CD14-positive monocyte (primary cell): Measurements from ENCODE around the gene RCN1. TPM values are rescaled to one million over a fixed set of nuclear protein-coding genes. Genes with fewer than 3 reads are reported as not detected.

ENCODE experiments used
- DNase-seq, 3 donors: peaks; one replicate each; pipeline ENCODE4 v3.0.0-alpha.2; 2011 to 2022
- H2AFZ ChIP-seq: 2 replicates; pipeline ENCODE4 v1.6.0; 2012; ENCODE audit warnings: mild to moderate bottlenecking, low read depth, low read length, inconsistent platforms; ENCODE audit not compliant: insufficient read depth, poor library complexity, severe bottlenecking
- H3K27ac ChIP-seq, 2 donors: 1 replicate in 1 of 2; 2 replicates in 1 of 2; pipeline ENCODE4 v1.5.1; 2012 to 2013; ENCODE audit warnings: low read length in 2 of 2, control low read depth in 1 of 2, inconsistent platforms in 1 of 2, low read depth in 1 of 2, mild to moderate bottlenecking in 1 of 2
- H3K27me3 ChIP-seq, 2 donors: one replicate each; pipeline versions ENCODE4 v1.6.0 to v1.6.1; 2011 to 2013; ENCODE audit warnings: low read length in 2 of 2; ENCODE audit not compliant: control insufficient read depth in 2 of 2, insufficient read depth in 2 of 2
- H3K36me3 ChIP-seq, 2 donors: replicated peaks in 1 of 2; 1 replicate in 1 of 2; 2 replicates in 1 of 2; pipeline versions ENCODE4 v1.5.1 to v1.6.1; 2012 to 2013; ENCODE audit warnings: low read length in 2 of 2, control low read depth in 1 of 2, inconsistent platforms in 1 of 2, mild to moderate bottlenecking in 1 of 2; ENCODE audit not compliant: insufficient read depth in 2 of 2, control insufficient read depth in 1 of 2
- H3K4me1 ChIP-seq, 2 donors: 1 replicate in 1 of 2; 2 replicates in 1 of 2; pipeline versions ENCODE4 v1.5.1 to v1.6.1; 2012 to 2013; ENCODE audit warnings: low read length in 2 of 2, control low read depth in 1 of 2, inconsistent platforms in 1 of 2, mild to moderate bottlenecking in 1 of 2, moderate library complexity in 1 of 2; ENCODE audit not compliant: insufficient read depth in 2 of 2, control insufficient read depth in 1 of 2
- H3K4me2 ChIP-seq: replicated peaks from 2 replicates; pipeline ENCODE3; 2012; ENCODE audit warnings: low read length, moderate library complexity, mild to moderate bottlenecking; ENCODE audit not compliant: poor library complexity, severe bottlenecking; ENCODE audit errors: extremely low read depth
- H3K4me3 ChIP-seq, 3 experiments: fragments of 200-600 bp in 1 of 3; sonication (generic) in 1 of 3; replicated peaks in 1 of 3; 1 replicate in 2 of 3; 2 replicates in 1 of 3; pipeline ENCODE4 v1.5.1; 2011 to 2013; ENCODE audit warnings: low read length in 3 of 3, mild to moderate bottlenecking in 3 of 3, control low read depth in 2 of 3, low read depth in 2 of 3, inconsistent platforms in 1 of 3, moderate library complexity in 1 of 3
- H3K79me2 ChIP-seq: 2 replicates; pipeline ENCODE4 v1.6.0; 2012; ENCODE audit warnings: mild to moderate bottlenecking, control low read depth, inconsistent platforms, low read length, moderate library complexity; ENCODE audit not compliant: insufficient read depth
- H3K9ac ChIP-seq: 2 replicates; pipeline ENCODE4 v1.6.0; 2017; ENCODE audit warnings: low read length, mild to moderate bottlenecking; ENCODE audit not compliant: insufficient read depth, poor library complexity, severe bottlenecking
- H3K9me3 ChIP-seq, 2 donors: replicated peaks in 1 of 2; 1 replicate in 1 of 2; 2 replicates in 1 of 2; pipeline versions ENCODE4 v1.5.1 to v1.6.1; 2012 to 2013; ENCODE audit warnings: low read length in 2 of 2, control low read depth in 1 of 2; ENCODE audit not compliant: control insufficient read depth in 1 of 2, insufficient read depth in 1 of 2
- H4K20me1 ChIP-seq: 2 replicates; pipeline ENCODE4 v1.6.0; 2012; ENCODE audit warnings: mild to moderate bottlenecking, low read length, control low read depth, moderate library complexity; ENCODE audit not compliant: insufficient read depth
- H3K27ac Mint-ChIP-seq, 7 donors: one replicate each; pipeline ENCODE4 v1.8.0; 2020; ENCODE audit warnings: mild to moderate bottlenecking in 7 of 7, mixed read lengths in 7 of 7, moderate library complexity in 6 of 7, inconsistent platforms in 2 of 7
- H3K27me3 Mint-ChIP-seq, 3 donors: one replicate each; pipeline ENCODE4 v1.8.0; 2021 to 2022; ENCODE audit warnings: low read depth in 3 of 3, mild to moderate bottlenecking in 3 of 3, mixed read lengths in 3 of 3, moderate library complexity in 3 of 3, inconsistent platforms in 1 of 3
- H3K36me3 Mint-ChIP-seq, 2 donors: one replicate each; pipeline ENCODE4 v1.8.0; 2020; ENCODE audit warnings: mixed read lengths in 2 of 2, inconsistent platforms in 1 of 2, mild to moderate bottlenecking in 1 of 2
- H3K4me1 Mint-ChIP-seq: one replicate; pipeline ENCODE4 v1.8.0; 2020; ENCODE audit warnings: mild to moderate bottlenecking, mixed read lengths
- H3K4me3 Mint-ChIP-seq, 2 donors: one replicate each; pipeline ENCODE4 v1.8.0; 2020; ENCODE audit warnings: mild to moderate bottlenecking in 2 of 2, mixed read lengths in 2 of 2, moderate library complexity in 1 of 2
- H3K9me3 Mint-ChIP-seq, 7 donors: one replicate each; pipeline ENCODE4 v1.8.0; 2020 to 2022; ENCODE audit warnings: mixed read lengths in 7 of 7, mild to moderate bottlenecking in 6 of 7, moderate library complexity in 6 of 7, inconsistent platforms in 2 of 7
- WGBS: methylation state at CpG from one replicate; pipeline ENCODE4 v1.1.5; 2013; ENCODE audit warnings: missing lambda C conversion rate; ENCODE audit not compliant: insufficient coverage; 5-methylcytosine and 5-hydroxymethylcytosine counted together
- intact Hi-C, 2 donors: fragments of 100-400 bp; cut with micrococcal nuclease; formaldehyde crosslinking; loops; one replicate each; pipeline versions ENCODE4 v1.15.0 to v1.15.1; 2023
- polyA plus RNA-seq, 3 donors: library from polyadenylated mRNA; depleted of rRNA in 1 of 3; unstranded in 2 of 3; stranded (reverse) in 1 of 3; fragments of 300-500 nt in 2 of 3; fragments of >200 nt in 1 of 3; fragmentation: Illumina TruSeq in 2 of 3; gene quantifications; 1 replicate in 2 of 3; 2 replicates in 1 of 3; pipeline ENCODE4 v1.2.3, GENCODE V29; 2012 to 2021
- TF ChIP-seq, protein P1 (sequence below): fragments of 200-600 bp; IDR thresholded peaks from one replicate; pipeline ENCODE4 v1.8.0; 2022; ENCODE audit warnings: antibody characterized with exemption, mild to moderate bottlenecking

RCN1 gene
- polyA plus RNA-seq, 3 donors: 7.3 to 22.0 (median 20.5) TPM

DNA sequence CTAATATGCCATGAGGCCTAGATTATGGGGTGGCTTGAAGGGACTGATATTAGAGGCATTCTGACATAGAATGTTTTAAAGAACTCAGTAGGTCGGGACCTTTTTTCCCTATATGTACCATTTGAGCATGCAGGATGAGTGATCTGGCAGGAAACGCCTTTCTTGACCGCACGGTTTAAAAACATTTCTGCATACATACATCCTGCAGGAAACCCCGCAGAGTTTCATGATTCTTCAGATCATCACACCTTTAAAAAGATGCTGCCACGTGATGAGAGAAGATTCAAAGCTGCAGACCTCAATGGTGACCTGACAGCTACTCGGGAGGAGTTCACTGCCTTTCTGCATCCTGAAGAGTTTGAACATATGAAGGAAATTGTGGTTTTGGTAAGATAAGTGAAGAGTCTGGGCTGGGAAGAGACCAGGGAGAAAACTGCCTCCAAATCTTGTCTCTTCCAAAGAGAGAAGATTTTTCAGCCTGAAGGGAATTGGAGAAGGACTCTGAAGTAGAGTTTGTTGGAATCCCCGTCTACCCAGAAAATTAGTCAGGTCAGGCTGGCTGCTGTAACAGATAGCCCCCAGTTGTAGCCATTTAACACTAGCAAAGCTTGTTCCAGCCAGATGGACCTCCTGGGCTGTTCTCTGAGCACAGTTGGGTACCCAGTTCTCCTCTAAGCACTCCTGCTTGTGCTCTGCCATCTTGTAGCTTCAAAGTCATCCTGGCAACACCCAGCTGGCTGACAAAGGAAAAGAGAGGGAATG, 7.4 kb downstream of the RCN1 start:
- peak overlapping the region in 1 of 7 donors; percentile 51 for H3K27ac Mint-ChIP-seq
- Histone ChIP-seq H3K9ac (no peak overlapping the region), H3K9me3 (no peaks in the 10 kb centered on the region), H3K27me3 (no peaks in the 10 kb centered on the region), H3K4me1 (no peaks in the 10 kb centered on the region), H3K79me2 (peaks cover 7% of the 10 kb centered on the region), H3K4me2 (no peak overlapping the region), H4K20me1 (no peaks in the 10 kb centered on the region), H2AFZ (no peak overlapping the region), H3K36me3 (peaks cover 14 to 67% of the 10 kb centered on the region in 2 donors), H3K4me3 (no peak overlapping the region), H3K27ac (no peak overlapping the region)
- peaks cover 7% of the 10 kb centered on the region for H3K4me1 Mint-ChIP-seq
- H3K36me3 Mint-ChIP-seq: peaks cover 52 to 54% of the 10 kb centered on the region in 2 donors
- WGBS: 100% methylated on average over 1 of the region's 8 CpGs
- intact Hi-C loops: no loop called here
- no peaks in the 10 kb centered on the region for H3K9me3 Mint-ChIP-seq
- DNase-seq: no peak
- H3K4me3 Mint-ChIP-seq: no peak overlapping the region
- H3K27me3 Mint-ChIP-seq: no peaks in the 10 kb centered on the region
- TF ChIP-seq, protein P1, sequence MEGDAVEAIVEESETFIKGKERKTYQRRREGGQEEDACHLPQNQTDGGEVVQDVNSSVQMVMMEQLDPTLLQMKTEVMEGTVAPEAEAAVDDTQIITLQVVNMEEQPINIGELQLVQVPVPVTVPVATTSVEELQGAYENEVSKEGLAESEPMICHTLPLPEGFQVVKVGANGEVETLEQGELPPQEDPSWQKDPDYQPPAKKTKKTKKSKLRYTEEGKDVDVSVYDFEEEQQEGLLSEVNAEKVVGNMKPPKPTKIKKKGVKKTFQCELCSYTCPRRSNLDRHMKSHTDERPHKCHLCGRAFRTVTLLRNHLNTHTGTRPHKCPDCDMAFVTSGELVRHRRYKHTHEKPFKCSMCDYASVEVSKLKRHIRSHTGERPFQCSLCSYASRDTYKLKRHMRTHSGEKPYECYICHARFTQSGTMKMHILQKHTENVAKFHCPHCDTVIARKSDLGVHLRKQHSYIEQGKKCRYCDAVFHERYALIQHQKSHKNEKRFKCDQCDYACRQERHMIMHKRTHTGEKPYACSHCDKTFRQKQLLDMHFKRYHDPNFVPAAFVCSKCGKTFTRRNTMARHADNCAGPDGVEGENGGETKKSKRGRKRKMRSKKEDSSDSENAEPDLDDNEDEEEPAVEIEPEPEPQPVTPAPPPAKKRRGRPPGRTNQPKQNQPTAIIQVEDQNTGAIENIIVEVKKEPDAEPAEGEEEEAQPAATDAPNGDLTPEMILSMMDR: no peak

DNA sequence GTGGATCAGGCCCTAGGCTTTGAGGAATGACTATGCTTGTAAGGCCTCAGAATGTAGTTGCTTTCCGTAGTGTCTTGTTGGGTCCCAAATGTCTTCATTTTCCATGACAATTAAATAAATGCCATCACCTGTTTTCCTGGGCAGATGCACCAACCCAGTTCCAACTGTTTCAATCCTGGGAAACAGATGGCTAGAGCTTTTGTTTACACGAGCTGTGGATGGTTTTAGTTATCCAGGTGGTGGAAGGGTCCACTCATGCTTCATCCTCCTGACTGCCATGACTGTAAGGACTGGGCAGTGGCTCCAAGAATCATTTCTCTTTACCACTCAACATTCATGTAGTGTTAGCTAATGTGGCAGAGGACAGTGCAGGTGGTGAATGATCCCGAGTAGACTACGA, 8.6 kb downstream of the RCN1 start:
- H3K4me1 Mint-ChIP-seq: no peaks in the 10 kb centered on the region

More for the DNA sequence above, 8.6 kb downstream of the RCN1 start:
- no peak overlapping the region for H3K9ac ChIP-seq
- no peak overlapping the region for H3K4me2 ChIP-seq
- no peaks in the 10 kb centered on the region for H3K27me3 ChIP-seq
- no peaks in the 10 kb centered on the region for H3K9me3 ChIP-seq
- DNase-seq: no peak
- H4K20me1 ChIP-seq: no peaks in the 10 kb centered on the region
- H3K27me3 Mint-ChIP-seq: no peaks in the 10 kb centered on the region
- H3K79me2 ChIP-seq: peaks cover 7% of the 10 kb centered on the region
- intact Hi-C loops: no loop called here
- TF ChIP-seq, protein P1: no peak
- peaks cover 61 to 63% of the 10 kb centered on the region in 2 donors for H3K36me3 Mint-ChIP-seq
- WGBS: no CpG with 5 or more reads among the region's 4 CpGs
- no peak overlapping the region for H2AFZ ChIP-seq
- no peak overlapping the region for H3K4me3 ChIP-seq
- no peak overlapping the region for H3K27ac ChIP-seq
- H3K36me3 ChIP-seq: peaks cover 20 to 79% of the 10 kb centered on the region in 2 donors
- no peaks in the 10 kb centered on the region for H3K4me1 ChIP-seq
- no peaks in the 10 kb centered on the region for H3K9me3 Mint-ChIP-seq
- no peak overlapping the region for H3K4me3 Mint-ChIP-seq
- H3K27ac Mint-ChIP-seq: peak overlapping the region in 1 of 7 donors; percentile 11
